GM06990 (cell line): Measurements from ENCODE around the gene NDST3.

Experiments
- DNase-seq: peaks from one replicate; pipeline ENCODE4 v3.0.0-alpha.2; 2011; ENCODE audit not compliant: insufficient read length; ENCODE audit errors: extremely low read depth
- H3K27me3 ChIP-seq: replicated peaks from 2 replicates; pipeline ENCODE4 v1.6.0; 2011; ENCODE audit warnings: low read length; ENCODE audit not compliant: control insufficient read depth, insufficient read depth
- H3K36me3 ChIP-seq: 2 replicates; pipeline ENCODE4 v1.5.1; 2011; ENCODE audit warnings: low read length; ENCODE audit not compliant: control insufficient read depth, insufficient read depth
- H3K4me3 ChIP-seq: replicated peaks from 2 replicates; pipeline ENCODE4 v1.5.1; 2011; ENCODE audit warnings: low read depth, mild to moderate bottlenecking, control low read depth, low read length
- CTCF ChIP-seq: IDR thresholded peaks from 2 replicates; pipeline ENCODE4 v1.5.1; 2011; ENCODE audit warnings: low read length, control low read depth, mild to moderate bottlenecking, inconsistent platforms; ENCODE audit not compliant: insufficient read depth, poor library complexity, severe bottlenecking

Gene NDST3

DNA sequence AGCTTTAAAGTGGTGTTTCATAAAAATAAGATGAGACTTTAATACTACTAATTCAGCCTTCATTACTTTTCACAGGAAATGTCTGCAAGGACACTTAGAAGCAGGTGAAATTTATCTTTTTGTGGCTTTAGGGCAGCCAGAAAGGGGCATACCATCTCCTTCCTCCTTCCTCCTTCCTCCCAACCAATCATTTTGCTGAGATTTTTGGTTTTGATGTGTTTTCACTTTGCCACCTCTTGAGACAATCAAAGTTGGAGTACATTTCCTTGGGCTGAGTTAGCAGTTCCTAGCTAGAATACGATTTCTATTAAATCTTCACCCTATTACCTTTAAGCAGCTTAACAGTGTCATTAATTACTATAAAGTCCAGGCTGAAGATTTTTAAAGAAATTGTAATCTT lies 5.1 kb upstream of the NDST3 start:
- DNase-seq: no peak
- H3K36me3 ChIP-seq: no peaks in the 10 kb centered on the region
- TF ChIP-seq CTCF: no peak
- H3K4me3 ChIP-seq: no peak overlapping the region
- no peaks in the 10 kb centered on the region for H3K27me3 ChIP-seq

GRCh38 chr4:118032691-118033090 lies 1.6 kb upstream of the NDST3 start:
- no peaks in the 10 kb centered on the region for H3K27me3 ChIP-seq
- TF ChIP-seq CTCF: no peak
- DNase-seq: no peak
- no peaks in the 10 kb centered on the region for H3K36me3 ChIP-seq
- no peak overlapping the region for H3K4me3 ChIP-seq

- no peaks in the 10 kb centered on the region for H3K36me3 ChIP-seq
- no peak for TF ChIP-seq CTCF
- DNase-seq: no peak
- H3K4me3 ChIP-seq: no peak overlapping the region
- H3K27me3 ChIP-seq: no peaks in the 10 kb centered on the region
Measured at GRCh38 chr4:118033148-118034052, 886 bp upstream of the NDST3 start.

- no peak for DNase-seq
- no peak for TF ChIP-seq CTCF
Measured at GRCh38 chr4:118035309-118035708, 1.0 kb downstream of the NDST3 start.

DNA sequence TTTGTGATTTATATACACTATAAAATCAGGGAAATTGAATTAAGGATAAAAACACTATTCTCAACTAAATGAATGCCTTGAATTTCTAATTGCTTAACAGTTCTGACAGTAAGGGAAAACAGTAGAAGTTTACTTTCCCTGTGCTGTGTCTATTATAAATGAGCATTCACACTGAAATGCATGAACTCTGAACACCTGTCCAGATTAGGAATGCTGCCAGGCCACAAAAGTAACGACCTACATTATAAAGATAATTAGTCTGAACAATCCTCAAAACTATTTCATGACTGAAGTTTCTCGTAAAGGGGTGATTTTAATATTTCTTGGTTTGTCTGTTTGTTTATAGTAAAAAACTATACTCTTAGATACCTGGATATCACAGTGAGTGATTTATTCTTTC lies 2.0 kb downstream of the NDST3 start:
- no peak for TF ChIP-seq CTCF
- no peak overlapping the region for H3K4me3 ChIP-seq
- no peak for DNase-seq

More at GRCh38 chr4:118035309-118035708, 1.0 kb downstream of the NDST3 start:
- Histone ChIP-seq H3K4me3 (no peak overlapping the region), H3K36me3 (no peaks in the 10 kb centered on the region), H3K27me3 (no peaks in the 10 kb centered on the region)

DNA sequence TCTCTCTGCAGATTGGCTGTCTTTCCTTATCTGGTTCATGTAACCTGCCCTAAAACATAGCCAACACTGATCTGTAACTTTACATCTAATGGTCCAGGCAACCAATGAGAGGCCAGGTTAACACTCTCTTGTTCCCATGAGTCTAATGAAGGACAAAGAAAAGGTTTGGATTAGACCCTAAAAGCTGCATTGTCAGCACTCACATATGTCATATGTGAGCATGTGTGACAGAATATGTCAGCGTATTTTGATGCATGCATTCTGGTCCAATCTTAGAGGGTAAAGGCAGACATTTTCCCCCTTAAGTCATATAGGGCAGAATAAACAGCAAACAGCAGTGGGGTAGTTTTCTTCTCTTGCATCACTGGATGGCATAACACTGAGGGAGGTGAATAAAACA lies 3.7 kb downstream of the NDST3 start:
- H3K4me3 ChIP-seq: no peak overlapping the region
- H3K27me3 ChIP-seq: no peaks in the 10 kb centered on the region; the same call in 1 of the 2 replicates
- TF ChIP-seq CTCF: no peak
- DNase-seq: no peak
- H3K36me3 ChIP-seq: no peaks in the 10 kb centered on the region

More for the DNA sequence above, 2.0 kb downstream of the NDST3 start:
- Histone ChIP-seq H3K36me3 (no peaks in the 10 kb centered on the region), H3K27me3 (no peaks in the 10 kb centered on the region; the same call in 1 of the 2 replicates)
